ENCODE results near the gene INPP5A. TPM values are rescaled to one million over a fixed set of nuclear protein-coding genes. Genes with fewer than 3 reads are reported as not detected.

INPP5A gene
- total and polyA plus RNA-seq, 9 of the 15 experiments (the other 6 are each of a cell fraction or from before 2014, with no cell fraction given) = 0.66 to 11.6 (median 7.7) TPM

DNA sequence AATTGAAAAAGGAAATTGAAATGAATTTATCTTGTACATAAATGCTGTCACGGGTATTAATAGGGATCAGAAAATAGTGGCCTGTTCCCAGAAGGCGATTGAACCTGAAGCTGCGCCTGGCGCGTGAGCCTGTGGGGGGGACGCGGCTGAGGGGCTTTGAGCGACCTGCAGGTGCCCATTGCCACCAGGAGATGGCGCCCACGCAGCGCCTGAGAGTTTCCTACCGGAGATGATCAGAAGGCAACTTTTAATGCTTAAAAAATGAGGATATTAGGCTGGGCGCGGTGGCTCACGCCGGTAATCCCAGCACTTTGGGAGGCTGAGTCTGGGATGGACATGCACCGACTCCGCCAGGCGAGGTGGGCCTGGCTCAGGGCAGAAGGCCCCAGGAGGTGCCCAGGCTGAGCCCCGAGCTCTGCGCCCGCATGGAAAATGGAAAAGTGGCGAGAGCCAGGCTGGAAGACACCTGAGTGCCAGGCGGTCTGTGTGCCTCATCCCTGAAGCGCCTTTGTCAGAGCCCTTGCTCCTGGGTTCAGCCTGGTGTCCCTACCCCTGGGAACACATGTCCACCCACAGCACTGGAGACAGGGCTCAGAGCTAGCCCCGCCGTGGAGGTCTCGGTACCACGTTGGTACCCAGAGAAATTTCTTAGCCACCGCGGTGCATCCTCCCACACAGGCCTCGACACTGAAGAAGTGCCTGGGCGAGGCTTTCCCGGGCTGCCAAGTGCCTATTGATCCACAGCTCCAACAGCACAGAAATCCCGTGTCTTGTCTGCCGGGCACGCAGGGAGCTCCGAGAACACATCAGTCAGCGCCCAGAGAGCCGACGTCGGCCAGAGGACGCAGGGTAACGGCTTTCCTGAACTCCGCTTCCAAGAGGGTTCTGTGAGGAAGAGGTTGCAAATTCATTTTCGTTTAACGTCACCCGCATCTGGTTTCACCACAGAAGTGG is 117.4 kb downstream of the INPP5A start (continued):
- TF ChIP-seq PTBP1 (IDR thresholded peaks at IDR 0.05; ENCODE audit: low read depth, low read length) (no peak), CTCF (IDR thresholded peaks at IDR 0.05 in 2 of 3, conservative IDR thresholded peaks at IDR 0.05 in 1 of 3; ENCODE audit: insufficient read depth in 2 of 3, low read depth in 1 of 3, low read length in 3 of 3) (peak; percentile 80 to 85 (median 81)), RBBP5 (IDR thresholded peaks at IDR 0.05; ENCODE audit: borderline replicate concordance, insufficient read depth, low read length, poor library complexity, severe bottlenecking) (no peak), RAD21 (CRISPR knock-in tag; conservative IDR thresholded peaks at IDR 0.05 in 1 of 2, IDR thresholded peaks at IDR 0.05 in 1 of 2) (peak; percentile 57 to 76), SREBF1 (IDR thresholded peaks at IDR 0.05; ENCODE audit: borderline replicate concordance, low read depth, low read length) (no peak), HSF4 (CRISPR knock-in tag; IDR thresholded peaks at IDR 0.05; ENCODE audit: borderline replicate concordance) (no peak), TCFL5 (CRISPR knock-in tag; conservative IDR thresholded peaks at IDR 0.05) (no peak), BHLHE40 (IDR thresholded peaks at IDR 0.05; ENCODE audit: low read length) (0 out of 2 replicates have a peak, but pooled peaks have one; percentile 21), VEZF1 (CRISPR knock-in tag; IDR thresholded peaks at IDR 0.05) (peak; percentile 38; the same call in 1 of the 2 replicates), CHCHD3 (CRISPR knock-in tag; IDR thresholded peaks at IDR 0.05) (no peak), MXI1 (IDR thresholded peaks at IDR 0.05; ENCODE audit: low read depth, low read length) (no peak)
- TF ChIP-seq, protein P1, sequence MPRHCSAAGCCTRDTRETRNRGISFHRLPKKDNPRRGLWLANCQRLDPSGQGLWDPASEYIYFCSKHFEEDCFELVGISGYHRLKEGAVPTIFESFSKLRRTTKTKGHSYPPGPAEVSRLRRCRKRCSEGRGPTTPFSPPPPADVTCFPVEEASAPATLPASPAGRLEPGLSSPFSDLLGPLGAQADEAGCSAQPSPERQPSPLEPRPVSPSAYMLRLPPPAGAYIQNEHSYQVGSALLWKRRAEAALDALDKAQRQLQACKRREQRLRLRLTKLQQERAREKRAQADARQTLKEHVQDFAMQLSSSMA (CRISPR knock-in tag; IDR thresholded peaks at IDR 0.05) = no peak
- TF ChIP-seq, protein P2, sequence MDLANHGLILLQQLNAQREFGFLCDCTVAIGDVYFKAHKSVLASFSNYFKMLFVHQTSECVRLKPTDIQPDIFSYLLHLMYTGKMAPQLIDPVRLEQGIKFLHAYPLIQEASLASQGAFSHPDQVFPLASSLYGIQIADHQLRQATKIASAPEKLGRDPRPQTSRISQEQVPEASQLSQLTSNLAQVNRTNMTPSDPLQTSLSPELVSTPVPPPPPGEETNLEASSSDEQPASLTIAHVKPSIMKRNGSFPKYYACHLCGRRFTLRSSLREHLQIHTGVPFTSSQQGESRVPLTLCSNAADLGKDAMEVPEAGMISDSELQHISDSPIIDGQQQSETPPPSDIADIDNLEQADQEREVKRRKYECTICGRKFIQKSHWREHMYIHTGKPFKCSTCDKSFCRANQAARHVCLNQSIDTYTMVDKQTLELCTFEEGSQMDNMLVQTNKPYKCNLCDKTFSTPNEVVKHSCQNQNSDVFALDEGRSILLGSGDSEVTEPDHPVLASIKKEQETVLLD (IDR thresholded peaks at IDR 0.05) = no peak

Data from K562 (cell line).